ENCODE data around the gene ADA. TPM values are rescaled to one million over a fixed set of nuclear protein-coding genes. Genes with fewer than 3 reads are reported as not detected.

Gene ADA
- total and polyA plus RNA-seq, 8 donors, result 2.9 to 6.0 (median 4.0) TPM

- Histone ChIP-seq H3K36me3 (no peaks in the 10 kb centered on the region), H3K27me3 (no peaks in the 10 kb centered on the region), H3K4me1 (peaks cover 0 to 14% (median 11%) of the 10 kb centered on the region in 3 donors), H3K4me3 (no peak overlapping the region), H3K27ac (peak overlapping the region in 1 of 4 donors; percentile 1), H3K9me3 (no peaks in the 10 kb centered on the region)
- 81 to 95% methylated on average over 1 of the region's 1 CpG for WGBS, 2 donors
- DNase-seq, result no peak
- no peak for ATAC-seq
- no peak for FAIRE-seq
- intact Hi-C loops (cut with DNase I), result no loop called here
- TF ChIP-seq CTCF (IDR thresholded peaks at IDR 0.05), result no peak
Measured at GRCh38 chr20:44599715-44600114, 51.8 kb downstream of the ADA start.

GRCh38 chr20:44598423-44599305 is 52.8 kb downstream of the ADA start:
- H3K4me1 ChIP-seq, result peaks cover 0 to 14% (median 11%) of the 10 kb centered on the region in 3 donors
- FAIRE-seq (no peak), ATAC-seq (peak in 2 of 4 donors; percentile 17 to 43), DNase-seq (no peak)
- 76 to 88% methylated on average over 4 of the region's 4 CpGs for WGBS, 2 donors
- peak overlapping the region in 2 of 4 donors; percentile 28 to 41 for H3K27ac ChIP-seq
- H3K9me3 ChIP-seq, result no peaks in the 10 kb centered on the region
- no peaks in the 10 kb centered on the region for H3K27me3 ChIP-seq
- no peaks in the 10 kb centered on the region for H3K36me3 ChIP-seq
- TF ChIP-seq CTCF (IDR thresholded peaks at IDR 0.05), result no peak
- intact Hi-C loops (cut with DNase I), result no loop called here
- H3K4me3 ChIP-seq, result no peak overlapping the region

GRCh38 chr20:44597930-44598329 is 53.6 kb downstream of the ADA start:
- TF ChIP-seq CTCF (IDR thresholded peaks at IDR 0.05), result no peak
- FAIRE-seq (no peak), ATAC-seq (no peak), DNase-seq (no peak)
- intact Hi-C loops (cut with DNase I), result no loop called here
- H3K27me3 ChIP-seq, result no peaks in the 10 kb centered on the region
- 74 to 88% methylated on average over 4 of the region's 4 CpGs for WGBS, 2 donors
- H3K9me3 ChIP-seq, result no peaks in the 10 kb centered on the region
- H3K36me3 ChIP-seq, result no peaks in the 10 kb centered on the region
- H3K4me1 ChIP-seq, result peaks cover 0 to 14% (median 11%) of the 10 kb centered on the region in 3 donors
- H3K27ac ChIP-seq, result peak overlapping the region in 2 of 4 donors; percentile 28 to 41
- no peak overlapping the region for H3K4me3 ChIP-seq

GRCh38 chr20:44597516-44597915 is 54.0 kb downstream of the ADA start:
- WGBS, 2 donors, result 66 to 82% methylated on average over 4 of the region's 4 CpGs
- DNase-seq (no peak), FAIRE-seq (no peak), ATAC-seq (no peak)
- intact Hi-C loops (cut with DNase I), result no loop called here
- H3K27ac ChIP-seq, result no peak overlapping the region
- H3K4me1 ChIP-seq, result peaks cover 0 to 14% (median 11%) of the 10 kb centered on the region in 3 donors
- no peaks in the 10 kb centered on the region for H3K9me3 ChIP-seq
- no peak for TF ChIP-seq CTCF (IDR thresholded peaks at IDR 0.05)
- no peak overlapping the region for H3K4me3 ChIP-seq
- no peaks in the 10 kb centered on the region for H3K27me3 ChIP-seq
- no peaks in the 10 kb centered on the region for H3K36me3 ChIP-seq

- ATAC-seq, result no peak
- peaks cover 0 to 11% (median 11%) of the 10 kb centered on the region in 3 donors for H3K4me1 ChIP-seq
- no peak for DNase-seq
- H3K36me3 ChIP-seq, result no peaks in the 10 kb centered on the region
- no peak for TF ChIP-seq CTCF (IDR thresholded peaks at IDR 0.05)
- no peaks in the 10 kb centered on the region for H3K9me3 ChIP-seq
- H3K27ac ChIP-seq, result no peak overlapping the region
- H3K27me3 ChIP-seq, result no peaks in the 10 kb centered on the region
- H3K4me3 ChIP-seq, result no peak overlapping the region
- no peak for FAIRE-seq
- intact Hi-C loops (cut with DNase I), result no loop called here
- WGBS, 2 donors, result 89 to 92% methylated on average over 3 of the region's 3 CpGs
Measured at GRCh38 chr20:44596876-44597275, 54.6 kb downstream of the ADA start.
